GM12878 (cell line): ENCODE results near the gene AMPD3. TPM values are rescaled to one million over a fixed set of nuclear protein-coding genes. Genes with fewer than 3 reads are reported as not detected.

Experiments
- BHLHE40 ChIP-seq, 2 experiments: fragments of 450-650 bp in 1 of 2; IDR thresholded peaks; 2 replicates each; pipeline ENCODE4 v1.6.1; 2011 to 2017; ENCODE audit warnings: low read depth in 2 of 2, borderline replicate concordance in 1 of 2, improper control_type of control experiment in 1 of 2, low read length in 1 of 2, mild to moderate bottlenecking in 1 of 2
- FOXM1 ChIP-seq: IDR thresholded peaks from 2 replicates; pipeline ENCODE4 v1.6.1; 2012; ENCODE audit warnings: low read depth, mild to moderate bottlenecking, inconsistent platforms, low read length, moderate library complexity
- KLF5 ChIP-seq: fragments of 450-650 bp; IDR thresholded peaks from 2 replicates; pipeline ENCODE4 v1.6.1; 2014; ENCODE audit warnings: mild to moderate bottlenecking; ENCODE audit not compliant: partially characterized antibody
- NFYB ChIP-seq: IDR thresholded peaks from 2 replicates; pipeline ENCODE4 v1.6.1; 2011; ENCODE audit warnings: low read depth, mild to moderate bottlenecking, low read length, improper control_type of control experiment, moderate library complexity; ENCODE audit not compliant: insufficient read depth
- NR2F1 ChIP-seq: fragments of 450-650 bp; conservative IDR thresholded peaks from 2 replicates; pipeline ENCODE4 v1.6.1; 2017; ENCODE audit warnings: mild to moderate bottlenecking
- PAX5 ChIP-seq: IDR thresholded peaks from 2 replicates; pipeline ENCODE4 v1.6.1; 2011; ENCODE audit warnings: low read depth, low read length, borderline replicate concordance
- SMARCA5 ChIP-seq: fragments of 450-650 bp; IDR thresholded peaks from 2 replicates; pipeline ENCODE4 v1.6.1; 2017; ENCODE audit warnings: mild to moderate bottlenecking
- TARDBP ChIP-seq: IDR thresholded peaks from 2 replicates; pipeline ENCODE4 v1.6.1; 2016; ENCODE audit warnings: borderline replicate concordance
- ZNF622 ChIP-seq: fragments of 450-650 bp; IDR thresholded peaks from 2 replicates; pipeline ENCODE4 v1.6.1; 2017; ENCODE audit warnings: mild to moderate bottlenecking, inconsistent platforms
- polyA plus RNA-seq, 11 experiments: library from polyadenylated mRNA; depleted of rRNA in 4 of 11; unstranded in 6 of 11; stranded (reverse) in 5 of 11; fragments of >200 nt; fragmentation: Nextera tagmentation in 4 of 11; fragmentation: Illumina TruSeq in 1 of 11; extraction: Ambion mirVana in 4 of 11; extraction: Trizol in 1 of 11; gene quantifications; 1 replicate in 1 of 11; 2 replicates in 10 of 11; pipeline versions ENCODE4 v1.2.1 to v1.2.3, GENCODE V29; 2011 to 2016; ENCODE audit warnings: inconsistent platforms in 2 of 11, missing spikeins in 2 of 11, low read depth in 1 of 11
- total RNA-seq, 4 experiments: library from RNA; depleted of rRNA in 3 of 4; stranded (reverse); fragments of >200 nt in 3 of 4; fragmentation: Illumina TruSeq in 1 of 4; extraction: Trizol in 1 of 4; gene quantifications; 2 replicates each; pipeline versions ENCODE4 v1.2.1 to v1.2.3, GENCODE V29; 2013 to 2021
- TF ChIP-seq, protein P1 (sequence below): IDR thresholded peaks from 2 replicates; pipeline ENCODE4 v1.6.1; 2011; ENCODE audit warnings: mild to moderate bottlenecking, low read depth, low read length, moderate library complexity; ENCODE audit not compliant: insufficient replicate concordance
- TF ChIP-seq, protein P2 (sequence below): fragments of 450-650 bp; IDR thresholded peaks from 2 replicates; pipeline ENCODE4 v1.6.1; 2017; ENCODE audit warnings: mild to moderate bottlenecking, moderate library complexity

The AMPD3 gene
- total and polyA plus RNA-seq, 10 of the 15 experiments (the other 5 are each of a cell fraction or from before 2014, with no cell fraction given): 5.6 to 28.6 (median 15.9) TPM

DNA sequence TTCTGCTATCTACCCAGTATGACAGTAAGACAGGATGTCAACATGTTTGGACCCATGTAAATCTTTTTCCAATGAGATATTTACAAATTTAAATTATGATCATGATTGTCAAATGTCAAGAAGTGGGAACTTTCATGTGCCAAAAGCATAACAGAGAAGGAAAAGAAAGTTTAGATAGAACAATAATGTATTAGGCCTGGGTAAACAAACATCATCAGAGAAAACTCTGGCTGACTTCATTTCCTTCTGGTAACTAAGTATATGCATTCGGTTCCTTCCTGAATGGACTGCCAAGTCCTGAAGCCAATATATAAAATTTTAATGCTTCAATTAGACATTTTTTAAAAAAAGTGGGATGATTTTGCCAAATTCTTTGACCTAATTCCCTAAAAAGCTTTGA lies 69.4 kb downstream of the AMPD3 start (continued):
- TF ChIP-seq, protein P1, sequence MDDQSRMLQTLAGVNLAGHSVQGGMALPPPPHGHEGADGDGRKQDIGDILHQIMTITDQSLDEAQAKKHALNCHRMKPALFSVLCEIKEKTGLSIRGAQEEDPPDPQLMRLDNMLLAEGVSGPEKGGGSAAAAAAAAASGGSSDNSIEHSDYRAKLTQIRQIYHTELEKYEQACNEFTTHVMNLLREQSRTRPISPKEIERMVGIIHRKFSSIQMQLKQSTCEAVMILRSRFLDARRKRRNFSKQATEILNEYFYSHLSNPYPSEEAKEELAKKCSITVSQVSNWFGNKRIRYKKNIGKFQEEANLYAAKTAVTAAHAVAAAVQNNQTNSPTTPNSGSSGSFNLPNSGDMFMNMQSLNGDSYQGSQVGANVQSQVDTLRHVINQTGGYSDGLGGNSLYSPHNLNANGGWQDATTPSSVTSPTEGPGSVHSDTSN: no peak
- TF ChIP-seq FOXM1: no peak
- TF ChIP-seq, protein P2, sequence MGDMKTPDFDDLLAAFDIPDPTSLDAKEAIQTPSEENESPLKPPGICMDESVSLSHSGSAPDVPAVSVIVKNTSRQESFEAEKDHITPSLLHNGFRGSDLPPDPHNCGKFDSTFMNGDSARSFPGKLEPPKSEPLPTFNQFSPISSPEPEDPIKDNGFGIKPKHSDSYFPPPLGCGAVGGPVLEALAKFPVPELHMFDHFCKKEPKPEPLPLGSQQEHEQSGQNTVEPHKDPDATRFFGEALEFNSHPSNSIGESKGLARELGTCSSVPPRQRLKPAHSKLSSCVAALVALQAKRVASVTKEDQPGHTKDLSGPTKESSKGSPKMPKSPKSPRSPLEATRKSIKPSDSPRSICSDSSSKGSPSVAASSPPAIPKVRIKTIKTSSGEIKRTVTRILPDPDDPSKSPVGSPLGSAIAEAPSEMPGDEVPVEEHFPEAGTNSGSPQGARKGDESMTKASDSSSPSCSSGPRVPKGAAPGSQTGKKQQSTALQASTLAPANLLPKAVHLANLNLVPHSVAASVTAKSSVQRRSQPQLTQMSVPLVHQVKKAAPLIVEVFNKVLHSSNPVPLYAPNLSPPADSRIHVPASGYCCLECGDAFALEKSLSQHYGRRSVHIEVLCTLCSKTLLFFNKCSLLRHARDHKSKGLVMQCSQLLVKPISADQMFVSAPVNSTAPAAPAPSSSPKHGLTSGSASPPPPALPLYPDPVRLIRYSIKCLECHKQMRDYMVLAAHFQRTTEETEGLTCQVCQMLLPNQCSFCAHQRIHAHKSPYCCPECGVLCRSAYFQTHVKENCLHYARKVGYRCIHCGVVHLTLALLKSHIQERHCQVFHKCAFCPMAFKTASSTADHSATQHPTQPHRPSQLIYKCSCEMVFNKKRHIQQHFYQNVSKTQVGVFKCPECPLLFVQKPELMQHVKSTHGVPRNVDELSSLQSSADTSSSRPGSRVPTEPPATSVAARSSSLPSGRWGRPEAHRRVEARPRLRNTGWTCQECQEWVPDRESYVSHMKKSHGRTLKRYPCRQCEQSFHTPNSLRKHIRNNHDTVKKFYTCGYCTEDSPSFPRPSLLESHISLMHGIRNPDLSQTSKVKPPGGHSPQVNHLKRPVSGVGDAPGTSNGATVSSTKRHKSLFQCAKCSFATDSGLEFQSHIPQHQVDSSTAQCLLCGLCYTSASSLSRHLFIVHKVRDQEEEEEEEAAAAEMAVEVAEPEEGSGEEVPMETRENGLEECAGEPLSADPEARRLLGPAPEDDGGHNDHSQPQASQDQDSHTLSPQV: no peak
- TF ChIP-seq NFYB: no peak
- no peak for TF ChIP-seq SMARCA5
- TF ChIP-seq KLF5: no peak
- TF ChIP-seq PAX5: no peak
- no peak for TF ChIP-seq BHLHE40 (IDR thresholded peaks at IDR 0.05; ENCODE audit: borderline replicate concordance in 1 of 2, low read depth in 2 of 2, low read length in 1 of 2)
- no peak for TF ChIP-seq TARDBP
- TF ChIP-seq NR2F1: no peak
- no peak for TF ChIP-seq ZNF622
- TF ChIP-seq, all 136 proteins: peak for 0
